ENCODE data around the gene DOCK9.

Gene DOCK9

GRCh38 chr13:98998831-98999638, 21.2 kb upstream of the DOCK9 start:
- DNase-seq (ENCODE audit: low read depth, low spot score) = no peak

- no peak for DNase-seq (ENCODE audit: low read depth, low spot score)
These were observed 20.1 kb upstream of the DOCK9 start for GRCh38 chr13:98997738-98998641.

GRCh38 chr13:98997011-98997730, 19.3 kb upstream of the DOCK9 start:
- no peak for DNase-seq (ENCODE audit: low read depth, low spot score)

- no peak for DNase-seq (ENCODE audit: low read depth, low spot score)
These were observed 18.2 kb upstream of the DOCK9 start for GRCh38 chr13:98996046-98996445.

GRCh38 chr13:98994896-98995295, 17.0 kb upstream of the DOCK9 start:
- no peak for DNase-seq (ENCODE audit: low read depth, low spot score)

GRCh38 chr13:98994080-98994479, 16.2 kb upstream of the DOCK9 start:
- no peak for DNase-seq (ENCODE audit: low read depth, low spot score)

- DNase-seq (ENCODE audit: low read depth, low spot score) = no peak
These were observed 14.5 kb upstream of the DOCK9 start for GRCh38 chr13:98992355-98992754.

GRCh38 chr13:98990701-98991100, 12.8 kb upstream of the DOCK9 start:
- no peak for DNase-seq (ENCODE audit: low read depth, low spot score)

- DNase-seq (ENCODE audit: low read depth, low spot score) = no peak
These were observed 11.8 kb upstream of the DOCK9 start for GRCh38 chr13:98989469-98990235.

GRCh38 chr13:98988780-98989179, 10.9 kb upstream of the DOCK9 start:
- DNase-seq (ENCODE audit: low read depth, low spot score) = no peak

- no peak for DNase-seq (ENCODE audit: low read depth, low spot score)
These were observed 10.4 kb upstream of the DOCK9 start for GRCh38 chr13:98988277-98988676.

- DNase-seq (ENCODE audit: low read depth, low spot score) = no peak
These were observed 9.4 kb upstream of the DOCK9 start for GRCh38 chr13:98987275-98987674.

GRCh38 chr13:98986226-98986846, 8.5 kb upstream of the DOCK9 start:
- DNase-seq (ENCODE audit: low read depth, low spot score) = no peak

- DNase-seq (ENCODE audit: low read depth, low spot score) = no peak
These were observed 7.7 kb upstream of the DOCK9 start for GRCh38 chr13:98985591-98985990.

GRCh38 chr13:98984983-98985382, 7.1 kb upstream of the DOCK9 start:
- no peak for DNase-seq (ENCODE audit: low read depth, low spot score)

GRCh38 chr13:98984118-98984517, 6.3 kb upstream of the DOCK9 start:
- DNase-seq (ENCODE audit: low read depth, low spot score) = no peak

- DNase-seq (ENCODE audit: low read depth, low spot score) = no peak
These were observed 5.3 kb upstream of the DOCK9 start for GRCh38 chr13:98983182-98983581.

GRCh38 chr13:98981369-98982080, 3.7 kb upstream of the DOCK9 start:
- DNase-seq (ENCODE audit: low read depth, low spot score) = no peak

- DNase-seq (ENCODE audit: low read depth, low spot score) = no peak
These were observed 1.3 kb upstream of the DOCK9 start for GRCh38 chr13:98979012-98979660.

- DNase-seq (ENCODE audit: low read depth, low spot score) = no peak
These were observed 416 bp upstream of the DOCK9 start for GRCh38 chr13:98978280-98978679.
